ENCODE results near the gene EHBP1.

GRCh38 chr2:62727876-62728566 lies 22.5 kb downstream of the EHBP1 start:
- TF ChIP-seq, protein P1, sequence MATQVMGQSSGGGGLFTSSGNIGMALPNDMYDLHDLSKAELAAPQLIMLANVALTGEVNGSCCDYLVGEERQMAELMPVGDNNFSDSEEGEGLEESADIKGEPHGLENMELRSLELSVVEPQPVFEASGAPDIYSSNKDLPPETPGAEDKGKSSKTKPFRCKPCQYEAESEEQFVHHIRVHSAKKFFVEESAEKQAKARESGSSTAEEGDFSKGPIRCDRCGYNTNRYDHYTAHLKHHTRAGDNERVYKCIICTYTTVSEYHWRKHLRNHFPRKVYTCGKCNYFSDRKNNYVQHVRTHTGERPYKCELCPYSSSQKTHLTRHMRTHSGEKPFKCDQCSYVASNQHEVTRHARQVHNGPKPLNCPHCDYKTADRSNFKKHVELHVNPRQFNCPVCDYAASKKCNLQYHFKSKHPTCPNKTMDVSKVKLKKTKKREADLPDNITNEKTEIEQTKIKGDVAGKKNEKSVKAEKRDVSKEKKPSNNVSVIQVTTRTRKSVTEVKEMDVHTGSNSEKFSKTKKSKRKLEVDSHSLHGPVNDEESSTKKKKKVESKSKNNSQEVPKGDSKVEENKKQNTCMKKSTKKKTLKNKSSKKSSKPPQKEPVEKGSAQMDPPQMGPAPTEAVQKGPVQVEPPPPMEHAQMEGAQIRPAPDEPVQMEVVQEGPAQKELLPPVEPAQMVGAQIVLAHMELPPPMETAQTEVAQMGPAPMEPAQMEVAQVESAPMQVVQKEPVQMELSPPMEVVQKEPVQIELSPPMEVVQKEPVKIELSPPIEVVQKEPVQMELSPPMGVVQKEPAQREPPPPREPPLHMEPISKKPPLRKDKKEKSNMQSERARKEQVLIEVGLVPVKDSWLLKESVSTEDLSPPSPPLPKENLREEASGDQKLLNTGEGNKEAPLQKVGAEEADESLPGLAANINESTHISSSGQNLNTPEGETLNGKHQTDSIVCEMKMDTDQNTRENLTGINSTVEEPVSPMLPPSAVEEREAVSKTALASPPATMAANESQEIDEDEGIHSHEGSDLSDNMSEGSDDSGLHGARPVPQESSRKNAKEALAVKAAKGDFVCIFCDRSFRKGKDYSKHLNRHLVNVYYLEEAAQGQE (IDR thresholded peaks at IDR 0.05; ENCODE audit: insufficient read depth in 1 of 2, low read depth in 2 of 2, low read length in 2 of 2) = no peak
- TF ChIP-seq TAF1 (IDR thresholded peaks at IDR 0.05; ENCODE audit: borderline replicate concordance, insufficient read depth, low read length) = no peak
